Neuronal stem cell (in vitro differentiated cells): Measurements from ENCODE around the gene EIF2AK2. TPM values are rescaled to one million over a fixed set of nuclear protein-coding genes. Genes with fewer than 3 reads are reported as not detected.
"Not testable (repeated sequence)": the region's sequence is repeated elsewhere in the genome, so short reads cannot be mapped to it uniquely, and the experiment has no call there.

ENCODE experiments used
- DNase-seq: peaks from one replicate; pipeline ENCODE4 v3.0.0-alpha.2; 2013; ENCODE audit warnings: low spot score
- H2AFZ ChIP-seq: one replicate; pipeline ENCODE4 v1.6.1; 2013; ENCODE audit warnings: mild to moderate bottlenecking, low read length, inconsistent platforms
- H2AK5ac ChIP-seq: 2 replicates; pipeline ENCODE4 v1.6.1; 2013; ENCODE audit warnings: low read depth, mild to moderate bottlenecking, inconsistent platforms, low read length, moderate library complexity, mixed read lengths
- H2BK120ac ChIP-seq: 2 replicates; pipeline ENCODE4 v1.6.1; 2013; ENCODE audit warnings: low read depth, mild to moderate bottlenecking, inconsistent platforms, low read length, moderate library complexity, mixed read lengths
- H2BK12ac ChIP-seq: one replicate; pipeline ENCODE4 v1.6.1; 2013; ENCODE audit warnings: low read length, inconsistent platforms
- H2BK15ac ChIP-seq: 2 replicates; pipeline ENCODE4 v1.6.1; 2013; ENCODE audit warnings: mild to moderate bottlenecking, low read length, inconsistent platforms, mixed read lengths
- H2BK5ac ChIP-seq: one replicate; pipeline ENCODE4 v1.6.1; 2013; ENCODE audit warnings: inconsistent platforms, mild to moderate bottlenecking, low read length, moderate library complexity
- H3K14ac ChIP-seq: one replicate; pipeline ENCODE4 v1.6.1; 2013; ENCODE audit warnings: low read length, inconsistent platforms
- H3K18ac ChIP-seq: 2 replicates; pipeline ENCODE4 v1.6.1; 2013; ENCODE audit warnings: low read length, inconsistent platforms
- H3K23ac ChIP-seq: 2 replicates; pipeline ENCODE4 v1.6.1; 2013; ENCODE audit warnings: low read depth, mild to moderate bottlenecking, mixed read lengths, low read length, inconsistent platforms; ENCODE audit not compliant: poor library complexity
- H3K27ac ChIP-seq: replicated peaks from 3 replicates; pipeline ENCODE4 v1.5.1; 2013; ENCODE audit warnings: low read length, inconsistent platforms
- H3K27me3 ChIP-seq, 3 experiments: 2 replicates each; pipeline ENCODE4 v1.6.1; 2013; ENCODE audit warnings: low read length in 3 of 3, mild to moderate bottlenecking in 2 of 3, inconsistent platforms in 1 of 3, low read depth in 1 of 3, mixed read lengths in 1 of 3, moderate library complexity in 1 of 3; ENCODE audit not compliant: control insufficient read depth in 3 of 3, insufficient read depth in 3 of 3
- H3K36me3 ChIP-seq, 2 donors: replicated peaks in 1 of 2; 2 replicates each; pipeline ENCODE4 v1.6.1; 2013; ENCODE audit warnings: low read length in 2 of 2; ENCODE audit not compliant: control insufficient read depth in 2 of 2, insufficient read depth in 2 of 2
- H3K4ac ChIP-seq: 2 replicates; pipeline ENCODE4 v1.6.1; 2013; ENCODE audit warnings: inconsistent platforms, mild to moderate bottlenecking, low read length, moderate library complexity
- H3K4me1 ChIP-seq, 2 donors: 1 replicate in 1 of 2; 2 replicates in 1 of 2; pipeline ENCODE4 v1.6.1; 2013; ENCODE audit warnings: low read length in 2 of 2, low read depth in 1 of 2; ENCODE audit not compliant: control insufficient read depth in 2 of 2, insufficient read depth in 1 of 2
- H3K4me2 ChIP-seq: one replicate; pipeline ENCODE4 v1.6.1; 2013; ENCODE audit warnings: mild to moderate bottlenecking, low read length, inconsistent platforms; ENCODE audit not compliant: insufficient read depth, poor library complexity, severe bottlenecking
- H3K4me3 ChIP-seq, 2 donors: 2 replicates each; pipeline ENCODE4 v1.5.1; 2013; ENCODE audit warnings: low read length in 2 of 2, mild to moderate bottlenecking in 2 of 2, inconsistent platforms in 1 of 2, moderate library complexity in 1 of 2
- H3K79me1 ChIP-seq: one replicate; pipeline ENCODE4 v1.6.1; 2013; ENCODE audit warnings: low read depth, mild to moderate bottlenecking, inconsistent platforms, low read length, moderate library complexity
- H3K9ac ChIP-seq: one replicate; pipeline ENCODE4 v1.6.1; 2013; ENCODE audit warnings: mild to moderate bottlenecking, low read depth, low read length, inconsistent platforms; ENCODE audit not compliant: poor library complexity
- H3K9me3 ChIP-seq, 2 donors: replicated peaks in 1 of 2; 2 replicates each; pipeline versions ENCODE3 to v1.6.1; 2013; ENCODE audit warnings: low read length in 2 of 2, mild to moderate bottlenecking in 2 of 2, inconsistent platforms in 1 of 2, low read depth in 1 of 2, mixed read lengths in 1 of 2, moderate library complexity in 1 of 2; ENCODE audit not compliant: control insufficient read depth in 2 of 2, insufficient read depth in 1 of 2
- H4K8ac ChIP-seq: one replicate; pipeline ENCODE4 v1.6.1; 2013; ENCODE audit warnings: low read depth, mild to moderate bottlenecking, inconsistent platforms, low read length, moderate library complexity
- H4K91ac ChIP-seq: one replicate; pipeline ENCODE4 v1.6.1; 2013; ENCODE audit warnings: low read length, low read depth, mild to moderate bottlenecking, inconsistent platforms; ENCODE audit not compliant: poor library complexity
- WGBS, 2 donors: extraction: QIAGEN DNeasy Blood & Tissue Kit; methylation state at CpG; one replicate each; pipeline ENCODE4 v1.1.7; 2013; ENCODE audit warnings: missing lambda C conversion rate in 2 of 2, mixed read lengths in 1 of 2; ENCODE audit not compliant: insufficient read length in 2 of 2, insufficient replicate concordance in 1 of 2; ENCODE audit errors: extremely low coverage in 2 of 2; 5-methylcytosine and 5-hydroxymethylcytosine counted together
- polyA plus RNA-seq, 2 experiments: library from polyadenylated mRNA; stranded (reverse); fragments of 200-250 nt; gene quantifications; one replicate each; pipeline ENCODE4 v1.2.3, GENCODE V29; 2013

The EIF2AK2 gene
- polyA plus RNA-seq (2013, experiment 1 of 2) = 19.1 TPM
- polyA plus RNA-seq (2013, experiment 2 of 2) = 20.5 TPM

DNA sequence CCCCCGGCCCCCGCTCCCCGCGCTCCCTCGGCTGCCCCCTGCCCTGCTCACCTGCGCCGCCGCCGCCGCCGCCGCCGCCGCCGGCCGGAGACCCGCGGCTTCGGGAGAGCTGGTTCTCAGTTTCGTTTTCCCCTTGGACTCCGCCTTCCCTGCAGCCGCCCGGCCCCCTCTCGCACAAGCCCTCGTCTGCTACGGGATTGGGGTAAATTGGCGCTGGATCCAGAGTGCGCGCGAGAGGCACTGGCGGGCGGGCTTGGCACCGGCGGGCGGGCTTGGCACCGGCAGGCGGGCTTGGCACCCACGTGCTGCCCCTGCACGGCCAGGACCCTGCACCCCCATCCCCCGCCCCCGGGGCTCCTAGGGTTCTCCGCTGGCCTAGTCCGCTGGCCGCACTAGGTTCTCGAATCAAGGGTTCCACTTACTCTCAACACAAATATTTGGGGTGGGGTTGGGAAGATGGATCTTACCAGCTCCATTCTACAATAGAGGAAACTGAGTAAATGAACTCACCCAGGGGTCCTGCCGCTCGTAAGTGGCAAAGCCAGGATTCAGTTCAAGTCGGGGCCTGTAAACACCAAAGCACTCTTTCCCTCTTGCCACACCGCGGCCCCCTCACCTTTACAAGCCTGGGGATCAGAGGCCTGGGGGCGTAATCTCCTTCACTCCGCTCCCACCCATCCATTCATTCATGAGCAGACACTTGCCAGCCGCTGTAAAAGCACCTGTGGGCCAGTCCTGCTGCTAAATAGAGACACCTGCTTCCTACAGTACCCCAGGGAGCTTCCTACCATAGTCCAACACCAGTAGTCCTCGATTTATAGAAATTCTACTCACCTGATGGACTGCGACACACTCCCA is at the start of gene EIF2AK2:
Gene EIF2AK2, minus strand, starts transcription at position 124 of the 858 bp plus-strand sequence. CDS start 9,174 bp downstream, outside the sequence.
- Histone ChIP-seq H3K27me3 (peaks cover 0 to 4% (median 0%) of the 10 kb centered on the region in 3 experiments), H3K27ac (no peak within 1 kb of the TSS), H3K4me1 (peaks cover 5 to 7% of the 10 kb centered on the region in 2 donors), H3K4me3 (peak within 1 kb of the TSS; percentile 78 to 87), H4K8ac (peak within 1 kb of the TSS; percentile 95), H3K9me3 (peaks cover 0 to 9% of the 10 kb centered on the region in 2 donors), H4K91ac (no peak within 1 kb of the TSS), H2BK15ac (peak within 1 kb of the TSS; percentile 13), H3K14ac (peak within 1 kb of the TSS; percentile 44), H2AK5ac (peak within 1 kb of the TSS; percentile 36), H3K18ac (peak within 1 kb of the TSS; percentile 77), H2BK12ac (no peak within 1 kb of the TSS), H3K36me3 (peaks cover 0 to 12% of the 10 kb centered on the region in 2 donors), H3K4ac (no peak within 1 kb of the TSS), H3K4me2 (peak within 1 kb of the TSS; percentile 64), H3K79me1 (no peaks in the 10 kb centered on the region), H2BK5ac (peak within 1 kb of the TSS; percentile 30), H3K9ac (peak within 1 kb of the TSS; percentile 16), H2AFZ (peak within 1 kb of the TSS; percentile 96), H2BK120ac (no peak within 1 kb of the TSS), H3K23ac (peak within 1 kb of the TSS; percentile 94)
- no CpG with 5 or more reads among the region's 55 CpGs for WGBS, 2 donors
- DNase-seq = peak; percentile 64

DNA sequence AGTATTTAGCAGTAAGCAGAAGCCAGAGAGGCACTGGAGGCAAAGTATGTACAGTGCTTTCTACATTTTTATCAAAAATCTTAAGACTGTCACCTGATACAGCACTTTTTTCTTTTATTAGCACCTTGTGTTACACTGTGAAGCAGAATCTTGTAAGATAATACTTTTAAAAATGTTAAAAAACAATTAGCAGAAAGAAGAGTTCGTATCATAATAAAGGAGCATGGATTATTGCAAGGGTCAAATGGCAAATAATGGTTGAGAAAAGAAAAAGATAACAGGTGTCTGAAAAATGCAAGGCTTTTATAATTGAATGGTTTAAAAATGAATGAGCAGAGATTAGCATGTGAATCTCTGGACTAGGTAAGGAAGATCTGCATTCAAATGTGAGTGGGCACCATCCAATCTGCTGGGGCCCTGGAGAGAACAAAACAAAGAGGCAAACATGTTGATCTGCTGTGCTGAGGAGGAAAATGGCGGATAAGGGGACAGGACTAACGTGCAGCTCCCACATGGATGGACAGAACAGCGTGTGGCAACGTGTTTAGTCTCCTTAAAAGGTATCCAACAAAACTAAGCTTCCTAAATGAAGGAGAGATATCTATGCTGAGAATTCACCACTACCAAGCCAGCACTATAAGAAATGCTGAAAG is 49.0 kb upstream of the EIF2AK2 start:
- peaks cover 20 to 98% of the 10 kb centered on the region in 2 donors for H3K36me3 ChIP-seq
- no peak for DNase-seq
- no CpG with 5 or more reads among the region's 5 CpGs for WGBS, 2 donors

DNA sequence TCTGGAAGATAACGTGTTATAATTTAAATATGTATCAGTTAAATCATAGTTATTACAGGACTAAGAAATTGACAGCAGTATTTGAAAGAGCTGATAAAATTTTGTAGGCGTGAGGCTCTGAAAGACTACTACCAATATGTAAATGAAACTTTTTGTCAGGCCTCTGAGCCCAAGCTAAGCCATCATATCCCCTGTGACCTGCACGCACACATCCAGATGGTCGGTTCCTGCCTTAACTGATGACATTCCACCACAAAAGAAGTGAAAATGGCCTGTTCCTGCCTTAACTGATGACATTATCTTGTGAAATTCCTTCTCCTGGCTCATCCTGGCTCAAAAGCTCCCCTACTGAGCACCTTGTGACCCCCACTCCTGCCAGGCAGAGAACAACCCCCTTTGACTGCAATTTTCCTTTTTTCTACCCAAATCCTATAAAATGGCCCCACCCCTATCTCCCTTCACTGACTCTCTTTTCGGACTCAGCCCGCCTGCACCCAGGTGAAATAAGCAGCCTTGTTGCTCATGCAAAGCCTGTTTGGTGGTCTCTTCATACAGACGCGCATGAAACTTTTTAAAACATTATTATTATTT is 48.4 kb upstream of the EIF2AK2 start:
- not testable (repeated sequence) for H3K9ac ChIP-seq, H3K14ac ChIP-seq, H3K4me3 ChIP-seq, H2AK5ac ChIP-seq, DNase-seq, H2BK12ac ChIP-seq, H2BK120ac ChIP-seq, H3K23ac ChIP-seq, H2BK5ac ChIP-seq, H4K8ac ChIP-seq, H3K79me1 ChIP-seq, H3K27me3 ChIP-seq, H3K4me1 ChIP-seq, H2AFZ ChIP-seq, H4K91ac ChIP-seq, H3K4me2 ChIP-seq, H3K18ac ChIP-seq, H3K27ac ChIP-seq, H3K4ac ChIP-seq, H2BK15ac ChIP-seq
- Histone ChIP-seq H3K9me3 (peaks cover 10 to 40% of the 10 kb centered on the region in 2 donors), H3K36me3 (peaks cover 17 to 98% of the 10 kb centered on the region in 2 donors)
- WGBS, 2 donors = no CpG with 5 or more reads among the region's 8 CpGs

More for the DNA sequence above, 49.0 kb upstream of the EIF2AK2 start:
- Histone ChIP-seq H2BK5ac (no peak overlapping the region), H3K27me3 (no peaks in the 10 kb centered on the region), H3K4ac (no peak overlapping the region), H3K23ac (no peak overlapping the region), H3K18ac (no peak overlapping the region), H3K14ac (no peak overlapping the region), H3K4me2 (no peak overlapping the region), H2AK5ac (no peak overlapping the region), H2BK12ac (no peak overlapping the region), H3K4me3 (no peak overlapping the region), H2BK120ac (no peak overlapping the region), H2AFZ (no peak overlapping the region), H3K79me1 (no peaks in the 10 kb centered on the region), H3K27ac (no peak overlapping the region), H3K4me1 (no peaks in the 10 kb centered on the region), H4K8ac (peak overlapping the region; percentile 52), H4K91ac (no peak overlapping the region), H3K9me3 (peaks cover 10 to 40% of the 10 kb centered on the region in 2 donors), H3K9ac (no peak overlapping the region), H2BK15ac (no peak overlapping the region)
